HG02798 (cell line): ENCODE data around the gene NCK1.
"Not testable (repeated sequence)": the region's sequence is repeated elsewhere in the genome, so short reads cannot be mapped to it uniquely, and the experiment has no call there.

Experiments used
- ATAC-seq: cut with Tn5 transposase; IDR thresholded peaks from one replicate; pipeline ENCODE4 v1.9.1; 2021; ENCODE audit warnings: mild to moderate bottlenecking; ENCODE audit not compliant: unreplicated experiment, poor library complexity

The NCK1 gene

GRCh38 chr3:136939489-136939888 is 77.5 kb downstream of the NCK1 start:
- no peak for ATAC-seq

GRCh38 chr3:136942803-136943202 is 80.8 kb downstream of the NCK1 start:
- ATAC-seq = no peak

GRCh38 chr3:136943436-136943835 is 81.4 kb downstream of the NCK1 start:
- ATAC-seq = no peak

GRCh38 chr3:136946978-136947377 is 85.0 kb downstream of the NCK1 start:
- ATAC-seq = no peak

- ATAC-seq = no peak
Observed at GRCh38 chr3:136947477-136947876, 85.5 kb downstream of the NCK1 start.

- no peak for ATAC-seq
Observed at GRCh38 chr3:136949146-136949545, 87.1 kb downstream of the NCK1 start.

GRCh38 chr3:136949708-136950107 is 87.7 kb downstream of the NCK1 start:
- ATAC-seq = no peak

- no peak for ATAC-seq
Observed at GRCh38 chr3:136950623-136951022, 88.6 kb downstream of the NCK1 start.

- no peak for ATAC-seq
Observed at GRCh38 chr3:136952292-136952691, 90.3 kb downstream of the NCK1 start.

GRCh38 chr3:136954251-136954650 is 92.2 kb downstream of the NCK1 start:
- no peak for ATAC-seq

- ATAC-seq = no peak
Observed at GRCh38 chr3:136954980-136955780, 93.2 kb downstream of the NCK1 start.

- no peak for ATAC-seq
Observed at GRCh38 chr3:136955813-136956212, 93.8 kb downstream of the NCK1 start.

- no peak for ATAC-seq
Observed at GRCh38 chr3:136956971-136957370, 95.0 kb downstream of the NCK1 start.

- no peak for ATAC-seq
Observed at GRCh38 chr3:136957751-136958288, 95.8 kb downstream of the NCK1 start, which contains the start of gene IL20RB. Gene IL20RB (plus strand): TSS chr3:136957983. CDS start chr3:136958114, 131 bp downstream.

GRCh38 chr3:136958939-136959338 is 96.9 kb downstream of the NCK1 start:
- ATAC-seq = no peak

- ATAC-seq = no peak
Observed at GRCh38 chr3:136959599-136959998, 97.6 kb downstream of the NCK1 start.

GRCh38 chr3:136960838-136961836 is 99.1 kb downstream of the NCK1 start:
- no peak for ATAC-seq

GRCh38 chr3:136962927-136963326 is 100.9 kb downstream of the NCK1 start:
- ATAC-seq = no peak

GRCh38 chr3:136969539-136969938 is 107.5 kb downstream of the NCK1 start:
- ATAC-seq = not testable (repeated sequence)

- ATAC-seq = no peak
Observed at GRCh38 chr3:136973352-136973751, 111.3 kb downstream of the NCK1 start.

GRCh38 chr3:136974670-136975069 is 112.7 kb downstream of the NCK1 start:
- no peak for ATAC-seq
